Subcutaneous abdominal adipose tissue (tissue), 5 donors: ENCODE results near the gene ATP6V0D1.

ENCODE experiments used
- H3K27ac ChIP-seq: one replicate; pipeline ENCODE4 v1.7.0; 2013; ENCODE audit warnings: low read depth, mild to moderate bottlenecking, inconsistent platforms, low read length, moderate library complexity
- H3K27me3 ChIP-seq, 5 donors: one replicate each; pipeline ENCODE4 v1.7.0; 2013; ENCODE audit warnings: low read length in 5 of 5, inconsistent platforms in 1 of 5; ENCODE audit not compliant: control insufficient read depth in 5 of 5, insufficient read depth in 4 of 5
- H3K36me3 ChIP-seq, 5 donors: one replicate each; pipeline ENCODE4 v1.7.0; 2013; ENCODE audit warnings: low read length in 5 of 5; ENCODE audit not compliant: control insufficient read depth in 5 of 5, insufficient read depth in 5 of 5
- H3K4me1 ChIP-seq, 5 donors: one replicate each; pipeline ENCODE4 v1.7.0; 2013; ENCODE audit warnings: low read length in 5 of 5, mild to moderate bottlenecking in 3 of 5, moderate library complexity in 1 of 5; ENCODE audit not compliant: control insufficient read depth in 5 of 5, insufficient read depth in 5 of 5
- H3K4me3 ChIP-seq, 5 donors: one replicate each; pipeline ENCODE4 v1.7.0; 2013; ENCODE audit warnings: low read length in 5 of 5, low read depth in 1 of 5
- H3K9ac ChIP-seq, 5 donors: one replicate each; pipeline ENCODE4 v1.7.0; 2013; ENCODE audit warnings: low read length in 5 of 5, mild to moderate bottlenecking in 4 of 5, moderate library complexity in 3 of 5
- H3K9me3 ChIP-seq, 5 donors: one replicate each; pipeline ENCODE4 v1.7.0; 2013; ENCODE audit warnings: low read length in 5 of 5; ENCODE audit not compliant: control insufficient read depth in 5 of 5
- donor health status: healthy.
- donor health status: healthy.
- donor health status: healthy.
- donor health status: healthy.
- donor health status: healthy.

ATP6V0D1 gene

DNA sequence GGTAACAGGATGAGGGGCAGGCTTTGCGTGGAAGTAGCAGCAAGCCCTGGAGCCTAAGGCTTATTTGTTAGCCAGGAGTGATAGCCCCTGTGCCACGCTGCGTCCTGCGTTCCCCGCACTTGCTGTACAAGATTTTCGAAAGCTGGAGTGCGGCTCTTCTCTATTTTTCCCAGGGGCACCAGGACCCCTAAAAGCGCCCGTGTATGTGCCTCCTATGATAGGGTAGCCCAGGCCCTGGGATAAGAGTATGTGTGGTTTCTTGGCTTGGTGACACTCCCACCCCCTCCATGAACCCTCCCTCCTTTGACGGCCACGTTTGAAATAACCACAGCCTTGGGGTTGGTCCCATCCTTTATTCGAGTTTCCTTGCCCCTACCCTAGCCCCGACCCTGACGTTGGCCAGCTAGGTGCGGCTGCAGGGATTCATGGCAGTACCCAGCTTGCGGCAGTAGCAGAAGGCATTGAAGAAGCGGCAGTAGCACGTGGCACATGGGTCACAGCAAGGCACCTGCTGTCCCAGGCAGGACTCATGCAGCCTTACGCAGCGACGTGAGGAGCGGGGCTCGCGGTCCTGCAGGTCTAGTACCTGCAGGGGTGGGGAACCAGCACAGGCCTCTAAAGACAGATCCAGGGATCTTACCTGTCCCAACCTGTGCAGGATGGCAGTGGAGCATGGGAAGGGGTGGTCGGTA is 1.4 kb upstream of the ATP6V0D1 start:
- peaks cover 2 to 52% (median 43%) of the 10 kb centered on the region in 5 donors for H3K4me1 ChIP-seq
- H3K27ac ChIP-seq, result no peak overlapping the region
- H3K9me3 ChIP-seq, result no peaks in the 10 kb centered on the region
- H3K36me3 ChIP-seq, result peaks cover 0 to 14% (median 7%) of the 10 kb centered on the region in 5 donors
- H3K4me3 ChIP-seq, result peak overlapping the region; percentile 84 to 98 (median 94)
- peak overlapping the region in 4 of 5 donors; percentile 76 to 80 (median 78) for H3K9ac ChIP-seq
- no peaks in the 10 kb centered on the region for H3K27me3 ChIP-seq

DNA sequence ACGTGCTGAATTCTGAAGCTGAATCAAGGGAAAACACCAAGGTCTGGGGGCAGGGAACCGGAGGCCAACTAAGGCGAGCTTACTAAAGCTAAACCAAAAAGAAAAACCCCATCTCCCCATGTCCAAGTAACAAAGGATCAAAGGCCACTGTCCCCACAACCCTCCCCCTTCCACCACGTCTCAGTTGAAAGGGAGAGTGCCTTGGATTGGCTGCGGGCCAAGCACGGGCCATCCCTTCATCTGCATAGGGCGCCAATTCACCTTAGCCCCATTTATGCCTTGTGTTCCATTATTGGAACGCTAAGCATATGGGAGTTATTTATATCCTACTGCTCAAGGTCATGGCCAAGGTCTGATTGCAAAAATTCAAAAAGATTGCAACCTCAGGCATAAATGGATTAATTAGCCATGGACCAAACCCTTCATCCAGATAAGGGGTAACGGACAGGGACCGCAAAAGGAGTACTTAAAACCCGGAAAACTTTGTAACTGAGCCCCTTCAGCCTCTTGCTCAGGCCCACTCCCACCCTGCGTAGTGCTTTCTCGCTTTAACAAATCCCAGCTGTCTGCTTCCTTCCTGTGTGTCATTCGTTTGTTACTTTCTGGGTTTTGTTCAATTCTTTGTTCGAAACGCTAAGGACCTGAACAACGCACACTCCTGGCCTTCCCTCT is 740 bp upstream of the ATP6V0D1 start:
- peak overlapping the region; percentile 84 to 98 (median 94) for H3K4me3 ChIP-seq
- peak overlapping the region; percentile 76 to 80 (median 78) for H3K9ac ChIP-seq
- H3K27me3 ChIP-seq, result no peaks in the 10 kb centered on the region
- H3K9me3 ChIP-seq, result no peaks in the 10 kb centered on the region
- H3K36me3 ChIP-seq, result peaks cover 0 to 14% (median 7%) of the 10 kb centered on the region in 5 donors
- H3K27ac ChIP-seq, result peak overlapping the region; percentile 75
- peaks cover 2 to 46% (median 42%) of the 10 kb centered on the region in 5 donors for H3K4me1 ChIP-seq

DNA sequence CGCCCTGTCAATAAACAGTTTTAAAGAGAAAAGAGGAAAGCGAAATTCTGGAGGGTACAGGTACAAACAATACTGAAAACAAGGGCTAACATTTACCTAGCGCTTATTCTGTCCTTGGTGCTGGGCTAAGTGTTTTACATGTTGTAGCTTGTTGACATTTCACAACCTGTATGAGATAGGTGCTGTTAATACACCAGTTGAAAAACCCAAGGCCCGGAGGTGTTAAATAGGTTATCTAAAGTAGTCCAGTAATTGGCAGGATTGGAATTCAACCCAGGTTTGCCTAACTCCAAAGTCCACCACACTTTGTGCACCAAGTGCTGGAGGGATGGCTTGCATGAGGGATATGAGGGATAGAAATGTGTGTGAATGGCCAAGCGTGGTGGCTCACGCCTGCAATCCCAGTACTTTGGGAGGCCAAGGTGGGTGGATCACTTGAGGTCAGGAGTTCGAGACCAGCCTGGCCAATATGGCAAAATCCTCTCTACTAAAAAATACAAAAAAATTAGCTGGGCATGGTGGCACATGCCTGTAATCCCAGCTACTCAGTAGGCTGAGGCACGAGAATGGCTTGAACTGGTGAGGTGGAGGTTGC is 2.9 kb downstream of the ATP6V0D1 start:
- Histone ChIP-seq H3K36me3 (peaks cover 0 to 3% (median 0%) of the 10 kb centered on the region in 5 donors), H3K4me1 (peaks cover 2 to 63% (median 44%) of the 10 kb centered on the region in 5 donors)

DNA sequence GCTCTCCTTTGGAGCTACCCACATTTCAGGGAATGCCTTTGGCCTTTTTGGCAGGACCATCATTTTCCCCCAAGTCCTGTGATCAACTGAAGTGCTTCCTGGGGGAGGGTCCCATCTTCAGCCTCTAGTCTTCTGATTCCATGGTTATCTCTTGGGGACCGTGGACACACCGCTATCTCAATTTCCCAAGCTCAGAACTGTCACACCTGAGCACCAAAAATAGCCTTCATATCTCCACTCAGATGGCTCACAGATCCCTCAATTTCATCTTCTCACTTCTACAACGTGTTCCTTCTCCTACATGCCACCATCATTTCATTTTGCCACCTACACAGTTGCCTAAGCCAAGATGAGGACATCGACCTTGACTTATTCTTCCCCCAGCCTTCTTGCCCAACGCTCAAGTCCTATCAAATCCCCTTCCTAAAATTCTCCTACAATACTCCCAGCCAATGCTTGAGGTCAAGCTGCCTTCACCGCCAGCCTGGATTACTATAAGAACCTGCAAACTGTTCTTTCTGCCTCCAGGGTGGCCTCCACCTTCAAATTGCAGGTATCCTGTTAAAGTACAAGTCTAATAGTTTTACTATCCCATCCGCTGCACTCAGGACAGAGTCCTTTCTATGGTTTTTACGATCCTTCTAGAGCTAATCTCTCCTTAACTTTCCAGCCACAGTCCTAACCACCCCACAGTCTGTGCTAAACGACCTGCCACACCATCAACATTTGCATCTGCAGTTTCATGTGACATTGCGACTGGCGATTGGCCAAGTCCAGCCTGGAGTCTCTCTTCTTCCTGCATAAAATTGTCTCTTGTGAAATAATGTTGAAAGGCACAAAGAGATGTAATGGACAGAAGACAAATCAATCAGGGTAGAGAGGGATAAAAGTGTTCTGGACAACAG is 6.2 kb downstream of the ATP6V0D1 start:
- Histone ChIP-seq H3K27ac (no peak overlapping the region), H3K4me3 (no peak overlapping the region), H3K27me3 (no peaks in the 10 kb centered on the region), H3K4me1 (peaks cover 2 to 53% (median 43%) of the 10 kb centered on the region in 5 donors), H3K9me3 (no peaks in the 10 kb centered on the region), H3K36me3 (peaks cover 0 to 3% (median 0%) of the 10 kb centered on the region in 5 donors), H3K9ac (no peak overlapping the region)

More for the DNA sequence above, 2.9 kb downstream of the ATP6V0D1 start:
- no peak overlapping the region for H3K9ac ChIP-seq
- no peaks in the 10 kb centered on the region for H3K9me3 ChIP-seq
- no peaks in the 10 kb centered on the region for H3K27me3 ChIP-seq
- no peak overlapping the region for H3K4me3 ChIP-seq
- H3K27ac ChIP-seq, result no peak overlapping the region

DNA sequence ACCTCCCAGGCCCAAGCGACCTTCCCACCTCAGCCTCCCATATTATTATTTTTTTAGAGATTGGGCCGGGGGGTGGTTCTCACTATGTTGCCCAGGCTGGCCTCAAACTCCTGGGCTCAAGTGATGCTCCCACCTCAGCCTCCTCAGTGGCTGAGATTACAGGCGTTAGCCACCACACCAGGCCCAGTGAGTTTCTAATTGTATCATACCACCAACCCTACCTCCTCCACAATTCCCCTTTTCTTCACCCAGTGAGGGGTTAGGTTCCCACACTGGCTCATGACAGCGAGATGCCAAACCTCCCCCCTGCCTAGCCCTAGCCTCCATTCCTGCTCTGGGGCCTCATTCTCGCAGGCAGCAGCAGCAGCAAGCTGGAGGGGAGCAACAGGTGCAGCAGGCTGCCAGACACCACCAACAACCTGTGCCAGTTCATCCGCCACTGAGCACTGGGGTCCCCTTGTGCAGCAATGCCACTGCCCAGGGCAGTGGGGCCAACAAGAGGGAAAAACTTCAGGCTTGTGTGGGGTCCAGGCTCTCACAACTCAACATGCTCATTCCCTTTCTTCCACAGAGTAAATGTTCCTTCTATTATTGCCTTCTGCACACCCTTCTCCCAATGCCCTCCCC is 9.1 kb downstream of the ATP6V0D1 start:
- H3K36me3 ChIP-seq, result peaks cover 0 to 3% (median 0%) of the 10 kb centered on the region in 5 donors
- H3K4me3 ChIP-seq, result no peak overlapping the region
- H3K27ac ChIP-seq, result no peak overlapping the region
- H3K9ac ChIP-seq, result peak overlapping the region in 1 of 5 donors; percentile 42
- H3K27me3 ChIP-seq, result no peaks in the 10 kb centered on the region
- peaks cover 2 to 49% (median 35%) of the 10 kb centered on the region in 5 donors for H3K4me1 ChIP-seq
- H3K9me3 ChIP-seq, result no peaks in the 10 kb centered on the region

DNA sequence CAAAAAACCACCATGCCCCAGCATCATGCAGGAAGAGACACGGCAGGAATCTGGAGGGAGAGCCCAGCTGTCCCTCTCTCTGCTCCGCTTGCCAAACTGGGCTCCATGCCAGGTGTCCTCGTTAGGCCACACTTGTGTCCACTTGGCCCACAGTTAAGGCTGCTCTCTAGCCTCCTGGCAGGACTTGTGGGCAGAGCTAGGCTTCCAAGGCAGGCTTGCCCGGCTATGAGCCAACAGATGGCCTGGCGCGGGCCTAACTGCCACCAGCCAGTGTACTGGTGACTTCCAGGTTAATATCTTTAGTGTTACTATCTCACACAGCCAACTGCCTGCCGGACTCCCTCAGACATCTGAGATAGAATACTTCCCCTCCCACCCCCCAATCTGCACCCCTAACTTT is 10.6 kb downstream of the ATP6V0D1 start:
- peaks cover 0 to 3% (median 0%) of the 10 kb centered on the region in 5 donors for H3K36me3 ChIP-seq
- H3K27me3 ChIP-seq, result no peaks in the 10 kb centered on the region
- no peak overlapping the region for H3K4me3 ChIP-seq
- peak overlapping the region in 3 of 5 donors; percentile 5 to 44 (median 30) for H3K9ac ChIP-seq
- no peaks in the 10 kb centered on the region for H3K9me3 ChIP-seq
- H3K4me1 ChIP-seq, result peaks cover 5 to 43% (median 40%) of the 10 kb centered on the region in 5 donors
- H3K27ac ChIP-seq, result no peak overlapping the region

DNA sequence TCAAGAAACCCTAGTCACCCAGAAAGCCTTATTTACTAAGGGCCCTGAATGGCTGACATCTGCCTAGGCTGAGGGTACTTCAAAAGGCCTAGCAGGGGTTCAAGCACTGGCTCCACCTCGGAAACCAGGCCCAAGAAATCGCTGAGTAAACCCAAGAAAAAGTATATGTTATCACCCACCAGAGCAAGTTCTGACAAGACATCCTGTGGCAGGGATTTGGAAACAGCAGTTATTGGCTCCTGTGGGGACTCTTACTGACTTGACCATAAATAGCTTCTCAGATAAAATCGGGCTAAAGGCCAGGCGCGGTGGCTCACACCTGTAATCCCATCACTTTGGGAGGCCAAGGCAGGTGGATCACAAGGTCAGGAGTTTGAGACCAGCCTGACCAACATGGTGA is 12.2 kb downstream of the ATP6V0D1 start:
- H3K4me3 ChIP-seq, result no peak overlapping the region
- H3K27me3 ChIP-seq, result no peaks in the 10 kb centered on the region
- no peak overlapping the region for H3K9ac ChIP-seq
- no peaks in the 10 kb centered on the region for H3K9me3 ChIP-seq
- peaks cover 0 to 3% (median 0%) of the 10 kb centered on the region in 5 donors for H3K36me3 ChIP-seq
- no peak overlapping the region for H3K27ac ChIP-seq
- H3K4me1 ChIP-seq, result peaks cover 7 to 56% (median 41%) of the 10 kb centered on the region in 5 donors

DNA sequence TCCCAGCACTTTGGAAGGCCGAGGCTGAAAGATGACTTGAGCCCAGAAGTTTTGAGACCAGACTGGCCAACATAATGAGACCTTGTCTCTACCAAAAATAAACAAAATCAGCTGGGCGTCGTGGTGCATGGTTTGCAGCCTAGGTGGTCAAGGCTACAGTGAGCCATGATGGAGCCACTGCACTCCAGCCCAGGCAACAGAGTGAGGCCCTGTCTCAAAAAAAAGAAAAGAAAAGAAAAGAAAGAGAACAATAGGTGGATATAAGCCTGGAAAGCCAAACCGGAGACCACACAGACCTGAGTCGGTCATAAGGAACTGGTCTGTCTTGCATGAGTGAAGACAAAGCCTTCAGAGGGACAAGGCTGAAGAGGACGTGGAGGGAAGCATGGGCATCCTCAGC is 14.4 kb downstream of the ATP6V0D1 start:
- no peaks in the 10 kb centered on the region for H3K27me3 ChIP-seq
- H3K36me3 ChIP-seq, result peaks cover 0 to 7% (median 0%) of the 10 kb centered on the region in 5 donors
- H3K9me3 ChIP-seq, result no peaks in the 10 kb centered on the region
- H3K4me1 ChIP-seq, result peaks cover 8 to 60% (median 46%) of the 10 kb centered on the region in 5 donors
- H3K4me3 ChIP-seq, result no peak overlapping the region
- H3K9ac ChIP-seq, result no peak overlapping the region
- no peak overlapping the region for H3K27ac ChIP-seq

DNA sequence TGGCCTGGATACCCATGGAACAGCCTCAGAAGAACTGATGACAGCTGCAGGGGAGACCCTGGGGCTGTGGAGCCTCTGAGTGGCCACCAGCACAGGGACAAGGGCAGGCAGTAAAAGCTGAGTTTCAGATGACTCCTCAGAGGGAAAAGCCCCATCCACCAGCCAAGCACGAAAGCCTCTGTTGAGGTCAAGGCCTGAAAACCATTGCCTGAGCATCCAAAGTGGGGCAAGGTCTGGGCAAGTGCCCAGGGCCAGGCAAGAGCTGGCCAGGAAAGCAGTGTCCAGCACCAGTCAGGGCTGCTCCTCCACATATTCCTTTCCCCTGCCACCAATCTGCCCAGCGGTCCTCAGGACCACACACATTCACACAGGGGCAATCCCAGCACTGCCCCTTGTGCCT is 16.4 kb downstream of the ATP6V0D1 start:
- Histone ChIP-seq H3K4me1 (peaks cover 16 to 62% (median 50%) of the 10 kb centered on the region in 5 donors), H3K4me3 (no peak overlapping the region), H3K9ac (peak overlapping the region in 2 of 5 donors; percentile 7 to 8), H3K9me3 (no peaks in the 10 kb centered on the region), H3K36me3 (peaks cover 0 to 12% (median 3%) of the 10 kb centered on the region in 5 donors), H3K27me3 (no peaks in the 10 kb centered on the region), H3K27ac (no peak overlapping the region)
